HepG2 (cell line): Measurements from ENCODE around the gene CENPP. TPM values are rescaled to one million over a fixed set of nuclear protein-coding genes. Genes with fewer than 3 reads are reported as not detected.

Experiments used
- ATAC-seq: fragments of 200-7000 bp; cut with Tn5 transposase; 3 replicates; pipeline ENCODE4 v1.9.1; 2020; ENCODE audit warnings: mild to moderate bottlenecking, moderate library complexity
- BruUV-seq: library from RNA; stranded (reverse); fragments of 400-500 nt; replicated peaks from 2 replicates; lab custom pipeline; 2021; lab: Mats Ljungman, UMichigan
- CTCF ChIA-PET: fragments of 300-600 bp; formaldehyde crosslinking; extraction: SDS; loops from one replicate; lab custom pipeline; 2021; ENCODE audit warnings: low total read pairs, inconsistent platforms, low intra/inter-chr PET ratio; lab: Yijun Ruan, JAX
- POLR2A ChIA-PET: fragments of 350-600 bp; sonication (Branson Sonifier 250); formaldehyde crosslinking; loops from one replicate; lab custom pipeline; 2020; ENCODE audit warnings: antibody characterized with exemption, inconsistent platforms; lab: Yijun Ruan, JAX
- DNase-seq: peaks from one replicate; pipeline ENCODE4 v3.0.0-alpha.2; 2015; ENCODE audit warnings: low spot score
- FAIRE-seq: peaks from 3 replicates; lab custom pipeline; 2011; peaks lifted over from hg19 to GRCh38; lab: Jason Lieb, UNC
- H2AFZ ChIP-seq: one replicate; pipeline ENCODE4 v1.6.1; 2011; ENCODE audit warnings: low read length, inconsistent platforms
- H3K27ac ChIP-seq: fragments of 300-600 bp; 3 replicates; pipeline ENCODE4 v1.8.0; 2011; ENCODE audit warnings: mixed run types, mild to moderate bottlenecking, mixed read lengths, low read length, inconsistent platforms; ENCODE audit not compliant: insufficient read depth; ENCODE audit errors: extremely low read length
- H3K27me3 ChIP-seq, 2 experiments: fragments of 200-600 bp in 1 of 2; 2 replicates in 1 of 2; 3 replicates in 1 of 2; pipeline versions ENCODE4 v1.6.0 to v1.8.0; 2011; ENCODE audit warnings: low read length in 2 of 2, mild to moderate bottlenecking in 2 of 2, moderate library complexity in 2 of 2, inconsistent platforms in 1 of 2; ENCODE audit not compliant: insufficient read depth in 2 of 2, control insufficient read depth in 1 of 2
- H3K36me3 ChIP-seq, 2 experiments: fragments of 200-600 bp in 1 of 2; replicated peaks in 1 of 2; 2 replicates in 1 of 2; 3 replicates in 1 of 2; pipeline versions ENCODE4 v1.5.1 to v1.8.0; 2011; ENCODE audit warnings: low read length in 2 of 2, inconsistent platforms in 1 of 2; ENCODE audit not compliant: insufficient read depth in 2 of 2, control insufficient read depth in 1 of 2
- H3K4me1 ChIP-seq: 2 replicates; pipeline ENCODE4 v1.5.1; 2012; ENCODE audit warnings: low read length, inconsistent platforms; ENCODE audit not compliant: insufficient read depth
- H3K4me2 ChIP-seq: 2 replicates; pipeline ENCODE4 v1.6.0; 2011; ENCODE audit warnings: low read depth, low read length, inconsistent platforms
- H3K4me3 ChIP-seq, 3 experiments: fragments of 200-600 bp in 1 of 3; sonication (generic), shearing (Covaris generic) in 1 of 3; replicated peaks in 1 of 3; 2 replicates each; pipeline ENCODE4 v1.5.1; 2011 to 2016; ENCODE audit warnings: low read length in 3 of 3, inconsistent platforms in 2 of 3, low read depth in 2 of 3, mild to moderate bottlenecking in 2 of 3, control low read depth in 1 of 3, mixed read lengths in 1 of 3; ENCODE audit not compliant: insufficient read depth in 1 of 3
- H3K79me2 ChIP-seq: one replicate; pipeline ENCODE4 v1.6.1; 2011; ENCODE audit warnings: low read length, inconsistent platforms; ENCODE audit not compliant: insufficient read depth
- H3K9ac ChIP-seq: 2 replicates; pipeline ENCODE4 v1.6.0; 2011; ENCODE audit warnings: mild to moderate bottlenecking, low read depth, low read length, inconsistent platforms; ENCODE audit not compliant: insufficient read depth
- H3K9me3 ChIP-seq: 2 replicates; pipeline ENCODE4 v1.5.1; 2012; ENCODE audit warnings: mild to moderate bottlenecking, low read length
- H4K20me1 ChIP-seq: 2 replicates; pipeline ENCODE4 v1.6.0; 2011; ENCODE audit warnings: inconsistent platforms, mild to moderate bottlenecking, low read length, moderate library complexity; ENCODE audit not compliant: insufficient read depth
- AGO1 ChIP-seq: fragments of 200-400 bp; formaldehyde crosslinking; IDR thresholded peaks from 2 replicates; pipeline ENCODE4 v1.6.1; 2017; ENCODE audit warnings: mild to moderate bottlenecking, low read depth, low read length, moderate library complexity; ENCODE audit not compliant: poor library complexity, severe bottlenecking
- AKAP8 ChIP-seq: sonication (generic); formaldehyde crosslinking; IDR thresholded peaks from 2 replicates; pipeline ENCODE4 v1.5.1; 2020; ENCODE audit warnings: mild to moderate bottlenecking, missing genetic modification reagents
- CCDC6 ChIP-seq: sonication (generic); formaldehyde crosslinking; IDR thresholded peaks from 2 replicates; pipeline ENCODE4 v1.8.1; 2022; ENCODE audit warnings: mild to moderate bottlenecking, missing genetic modification reagents, moderate library complexity
- DMAP1 ChIP-seq: IDR thresholded peaks from 2 replicates; pipeline ENCODE4 v1.6.1; 2016
- FOSL2 ChIP-seq: sonication (generic); formaldehyde crosslinking; IDR thresholded peaks from 2 replicates; pipeline ENCODE4 v1.4.0; 2020; ENCODE audit warnings: missing genetic modification reagents
- GATAD1 ChIP-seq: IDR thresholded peaks from 2 replicates; pipeline ENCODE4 v1.6.1; 2016; ENCODE audit warnings: missing genetic modification reagents, missing compliant biosample characterization
- IKZF1 ChIP-seq: fragments of 450-650 bp; IDR thresholded peaks from 2 replicates; pipeline ENCODE4 v1.7.1; 2016
- MLX ChIP-seq: IDR thresholded peaks from 2 replicates; pipeline ENCODE4 v1.6.1; 2016
- NR3C1 ChIP-seq: sonication (generic); formaldehyde crosslinking; IDR thresholded peaks from 2 replicates; pipeline ENCODE4 v1.4.0; 2020; ENCODE audit warnings: missing genetic modification reagents
- RXRA ChIP-seq: sonication (generic); formaldehyde crosslinking; IDR thresholded peaks from 2 replicates; pipeline ENCODE4 v1.5.1; 2020; ENCODE audit warnings: missing genetic modification reagents
- SNRNP70 ChIP-seq: fragments of 200-400 bp; formaldehyde crosslinking; IDR thresholded peaks from 2 replicates; pipeline ENCODE4 v1.6.1; 2017; ENCODE audit warnings: mild to moderate bottlenecking, low read depth, low read length, moderate library complexity
- TP53 ChIP-seq: sonication (generic); formaldehyde crosslinking; conservative IDR thresholded peaks from 2 replicates; pipeline ENCODE4 v1.4.0; 2020; ENCODE audit warnings: missing genetic modification reagents
- ZMAT5 ChIP-seq: sonication (generic); formaldehyde crosslinking; IDR thresholded peaks from 2 replicates; pipeline ENCODE4 v1.5.0; 2020; ENCODE audit warnings: mild to moderate bottlenecking, low read depth, missing genetic modification reagents, borderline replicate concordance
- ZNF12 ChIP-seq: sonication (generic); formaldehyde crosslinking; IDR thresholded peaks from 2 replicates; pipeline ENCODE4 v1.5.0; 2020; ENCODE audit warnings: missing genetic modification reagents
- ZNF34 ChIP-seq: sonication (generic); formaldehyde crosslinking; IDR thresholded peaks from 2 replicates; pipeline ENCODE4 v1.4.0; 2020; ENCODE audit warnings: mild to moderate bottlenecking, missing genetic modification reagents, borderline replicate concordance
- ZNF431 ChIP-seq: sonication (generic); formaldehyde crosslinking; IDR thresholded peaks from 2 replicates; pipeline ENCODE4 v1.9.0; 2022; ENCODE audit warnings: missing genetic modification reagents, low read depth, mild to moderate bottlenecking, borderline replicate concordance
- ZNF670 ChIP-seq: sonication (generic); formaldehyde crosslinking; IDR thresholded peaks from 2 replicates; pipeline ENCODE4 v1.8.0; 2022; ENCODE audit warnings: mild to moderate bottlenecking, missing genetic modification reagents, borderline replicate concordance
- ZNF850 ChIP-seq: sonication (generic); formaldehyde crosslinking; conservative IDR thresholded peaks from 2 replicates; pipeline ENCODE4 v1.9.0; 2021; ENCODE audit warnings: mild to moderate bottlenecking, missing genetic modification reagents
- ZSCAN20 ChIP-seq: sonication (generic); formaldehyde crosslinking; IDR thresholded peaks from 2 replicates; pipeline ENCODE4 v1.4.0; 2020; ENCODE audit warnings: missing genetic modification reagents, mild to moderate bottlenecking, borderline replicate concordance
- WGBS: methylation state at CpG from one replicate; pipeline ENCODE4 v1.1.6; 2017; ENCODE audit warnings: low lambda C conversion rate; 5-methylcytosine and 5-hydroxymethylcytosine counted together
- in situ Hi-C: cut with HindIII; loops from 2 replicates; pipeline ENCODE4 v1.10.0; 2017; ENCODE audit warnings: low pct_unique_long_range_greater_than_20kb; ENCODE audit not compliant: extremely low pct_ligation_motif_present
- intact Hi-C: fragments of 100-400 bp; cut with micrococcal nuclease; formaldehyde crosslinking; loops from one replicate; pipeline ENCODE4 v1.10.0; 2022; ENCODE audit not compliant: unreplicated experiment
- polyA plus RNA-seq, 8 experiments: library from polyadenylated mRNA; depleted of rRNA in 3 of 8; stranded (reverse) in 7 of 8; unstranded in 1 of 8; fragments of >200 nt; fragmentation: Illumina TruSeq in 4 of 8; extraction: Trizol in 4 of 8; gene quantifications; 2 replicates each; pipeline versions ENCODE4 v1.2.1 to v1.2.3, GENCODE V29; 2011 to 2016; ENCODE audit warnings: low read depth in 4 of 8, missing spikeins in 1 of 8, mixed read lengths in 1 of 8; ENCODE audit not compliant: insufficient read depth in 1 of 8
- total RNA-seq, 5 experiments: library from RNA; depleted of rRNA; stranded (reverse); fragments of >200 nt; fragmentation: Illumina TruSeq; extraction: Trizol; gene quantifications; 2 replicates each; pipeline ENCODE4 v1.2.3, GENCODE V29; 2016; ENCODE audit warnings: low read depth in 1 of 5
- TF ChIP-seq, protein P1 (sequence below): sonication (generic); formaldehyde crosslinking; IDR thresholded peaks from 2 replicates; pipeline ENCODE4 v1.4.0; 2020; ENCODE audit warnings: missing genetic modification reagents

The CENPP gene
- total and polyA plus RNA-seq, 2 of the 13 experiments (the other 11 are each of a cell fraction or from before 2014, with no cell fraction given): 2.0 to 11.4 TPM

DNA sequence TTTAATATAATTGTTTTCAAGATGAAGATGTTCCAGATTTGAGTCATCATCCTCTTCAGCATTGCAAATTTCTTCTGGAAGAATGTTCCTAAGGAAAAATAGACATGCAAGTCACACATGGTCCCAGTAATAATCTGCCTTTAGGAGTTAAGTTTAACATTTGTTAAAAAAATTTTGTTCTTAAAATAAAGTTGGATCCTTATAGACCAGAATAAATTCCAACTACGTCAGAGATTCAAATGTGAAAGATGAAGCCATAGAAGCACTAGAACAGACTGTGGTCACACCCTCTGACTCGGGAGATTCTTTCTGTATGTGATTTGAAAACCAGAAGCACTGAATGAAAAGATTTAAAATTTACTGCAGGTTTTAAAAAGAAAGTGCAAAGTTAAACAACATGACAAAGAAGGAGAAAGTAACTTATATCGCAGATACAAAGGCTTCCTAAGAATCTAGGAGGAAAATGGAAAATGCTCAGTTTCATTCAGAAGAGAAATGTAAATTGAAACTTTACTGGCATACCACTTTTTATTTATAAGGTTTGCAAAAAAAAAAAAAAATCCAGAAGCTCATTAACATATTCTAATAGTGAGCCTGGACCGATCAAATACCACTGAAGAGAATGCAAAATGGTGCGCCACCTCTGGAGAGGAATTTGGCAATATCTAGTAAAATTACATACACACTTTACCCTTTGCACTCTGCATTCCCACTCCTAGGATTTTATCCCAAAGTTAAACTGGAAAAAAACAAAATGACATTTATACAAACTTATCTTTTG is 170.8 kb downstream of the CENPP start (continued):
- TF ChIP-seq ZNF670 (CRISPR knock-in tag): no peak
- no peak for TF ChIP-seq AGO1
- no peak for TF ChIP-seq MLX (CRISPR knock-in tag)
- no peak for TF ChIP-seq FOSL2
- no peak for TF ChIP-seq ZSCAN20
- TF ChIP-seq, protein P1, sequence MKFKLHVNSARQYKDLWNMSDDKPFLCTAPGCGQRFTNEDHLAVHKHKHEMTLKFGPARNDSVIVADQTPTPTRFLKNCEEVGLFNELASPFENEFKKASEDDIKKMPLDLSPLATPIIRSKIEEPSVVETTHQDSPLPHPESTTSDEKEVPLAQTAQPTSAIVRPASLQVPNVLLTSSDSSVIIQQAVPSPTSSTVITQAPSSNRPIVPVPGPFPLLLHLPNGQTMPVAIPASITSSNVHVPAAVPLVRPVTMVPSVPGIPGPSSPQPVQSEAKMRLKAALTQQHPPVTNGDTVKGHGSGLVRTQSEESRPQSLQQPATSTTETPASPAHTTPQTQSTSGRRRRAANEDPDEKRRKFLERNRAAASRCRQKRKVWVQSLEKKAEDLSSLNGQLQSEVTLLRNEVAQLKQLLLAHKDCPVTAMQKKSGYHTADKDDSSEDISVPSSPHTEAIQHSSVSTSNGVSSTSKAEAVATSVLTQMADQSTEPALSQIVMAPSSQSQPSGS (CRISPR knock-in tag): no peak
- TF ChIP-seq ZNF850: no peak

GRCh38 chr9:92499701-92500100 is 173.9 kb downstream of the CENPP start:
- in situ Hi-C loops (loop anchor here (5.0 kb wide), 1 partner anchor 133 kb away; no protein-coding TSS in a partner anchor), intact Hi-C loops (no loop called here)
- TF ChIP-seq IKZF1: no peak
- TF ChIP-seq GATAD1: no peak
- no peak for TF ChIP-seq DMAP1 (CRISPR knock-in tag)
- TF ChIP-seq ZNF431: no peak
- TF ChIP-seq ZNF12 (CRISPR knock-in tag): no peak
- no peak for TF ChIP-seq RXRA (CRISPR knock-in tag)
- TF ChIP-seq SNRNP70: no peak
- no peak for TF ChIP-seq ZMAT5 (CRISPR knock-in tag)
- TF ChIP-seq NR3C1 (CRISPR knock-in tag): no peak
- TF ChIP-seq TP53 (CRISPR knock-in tag): no peak
- no peak for TF ChIP-seq AKAP8 (CRISPR knock-in tag)
- TF ChIP-seq CCDC6: no peak
- no peak for TF ChIP-seq ZNF34 (CRISPR knock-in tag)
- Histone ChIP-seq H3K4me3 (no peak overlapping the region), H3K4me2 (no peak overlapping the region), H3K4me1 (no peaks in the 10 kb centered on the region), H3K27me3 (no peaks in the 10 kb centered on the region), H4K20me1 (no peaks in the 10 kb centered on the region), H3K36me3 (no peaks in the 10 kb centered on the region), H3K79me2 (no peaks in the 10 kb centered on the region), H3K9me3 (no peaks in the 10 kb centered on the region), H3K9ac (no peak overlapping the region), H3K27ac (no peak overlapping the region), H2AFZ (no peak overlapping the region)
- ChIA-PET POLR2A (no interaction called here), CTCF (no interaction called here)
- BruUV-seq: no TSS peak
- ATAC-seq (no peak), FAIRE-seq (no peak), DNase-seq (no peak)
- WGBS: 36% methylated on average over 2 of the region's 2 CpGs
